BLaER1 treated with 17β-estradiol and CSF1 and Interleukin-3, amounts not matched to agents 10 nM and 100 nM (cell line): ENCODE data around the gene WDR18.
A peak's percentile ranks its signal among the peaks of the same experiment; 100 is the strongest.

ENCODE experiments used
- H3K27ac ChIP-seq, 11 experiments: shearing (Covaris generic); formaldehyde crosslinking; 2 replicates each; pipeline ENCODE4 v1.8.1; 2022
- H3K27me3 ChIP-seq, 11 experiments: shearing (Covaris generic); formaldehyde crosslinking; 2 replicates each; pipeline ENCODE4 v1.8.1; 2022
- H3K36me3 ChIP-seq, 11 experiments: shearing (Covaris generic); formaldehyde crosslinking; 2 replicates each; pipeline ENCODE4 v1.8.1; 2022
- H3K4me1 ChIP-seq, 10 experiments: shearing (Covaris generic); formaldehyde crosslinking; 2 replicates each; pipeline ENCODE4 v1.8.1; 2022
- H3K4me2 ChIP-seq, 11 experiments: shearing (Covaris generic); formaldehyde crosslinking; 2 replicates each; pipeline ENCODE4 v1.8.1; 2022
- H3K4me3 ChIP-seq, 10 experiments: shearing (Covaris generic); formaldehyde crosslinking; 2 replicates each; pipeline ENCODE4 v1.8.1; 2022
- H3K9ac ChIP-seq, 11 experiments: shearing (Covaris generic); formaldehyde crosslinking; 2 replicates each; pipeline ENCODE4 v1.8.1; 2022
- H3K9me3 ChIP-seq, 11 experiments: shearing (Covaris generic); formaldehyde crosslinking; replicated peaks in 1 of 11; 2 replicates each; pipeline ENCODE4 v1.8.1; 2022
- H4K20me1 ChIP-seq, 11 experiments: shearing (Covaris generic); formaldehyde crosslinking; 2 replicates each; pipeline ENCODE4 v1.8.1; 2022
- Cebpa-rat ChIP-seq, 11 experiments: shearing (Covaris generic); IDR thresholded peaks; 2 replicates each; pipeline ENCODE4 v1.8.1; 2022

The WDR18 gene

DNA sequence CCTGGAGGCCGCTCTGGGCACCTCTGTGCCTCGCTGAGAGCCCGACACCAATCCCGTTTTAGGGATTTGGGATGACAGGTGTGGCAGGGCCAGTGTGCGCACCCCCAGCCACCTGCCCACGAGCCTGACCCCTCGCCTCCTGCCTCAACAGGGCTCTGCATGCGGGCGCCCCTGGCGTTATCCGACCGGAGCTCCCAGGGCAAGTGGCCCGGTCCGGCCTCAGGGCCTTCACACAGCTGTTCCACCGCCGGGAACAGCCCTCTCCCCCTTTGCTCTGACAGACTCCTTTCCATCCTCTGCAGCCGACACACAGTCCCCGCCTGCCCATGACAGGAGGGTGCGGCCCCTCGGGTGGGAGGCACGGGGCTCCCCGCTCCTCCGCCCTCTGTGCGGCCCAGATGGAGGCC lies 7.1 kb upstream of the WDR18 start:
- H3K4me2 ChIP-seq, result no peak overlapping the region
- H3K36me3 ChIP-seq, result peaks cover 4 to 37% (median 20%) of the 10 kb centered on the region in 11 experiments; a peak in 20 of 22 replicates
- no peaks in the 10 kb centered on the region for H3K9me3 ChIP-seq
- H3K27me3 ChIP-seq, result no peaks in the 10 kb centered on the region
- H3K27ac ChIP-seq, result no peak overlapping the region
- H4K20me1 ChIP-seq, result peaks cover 0 to 38% (median 0%) of the 10 kb centered on the region in 11 experiments; a peak in 5 of 22 replicates
- H3K9ac ChIP-seq, result no peak overlapping the region; a peak in 2 of 22 replicates
- peaks cover 0 to 8% (median 6%) of the 10 kb centered on the region in 10 experiments; a peak in 6 of 20 replicates for H3K4me1 ChIP-seq
- TF ChIP-seq Cebpa-rat (IDR thresholded peaks at IDR 0.05), result no peak
- no peak overlapping the region for H3K4me3 ChIP-seq

- Histone ChIP-seq H3K27ac (no peak overlapping the region), H4K20me1 (peaks cover 0 to 22% (median 0%) of the 10 kb centered on the region in 11 experiments; a peak in 4 of 22 replicates), H3K4me3 (no peak overlapping the region), H3K36me3 (peaks cover 0 to 15% (median 0%) of the 10 kb centered on the region in 11 experiments; a peak in 7 of 22 replicates), H3K27me3 (no peaks in the 10 kb centered on the region), H3K9ac (no peak overlapping the region), H3K4me2 (no peak overlapping the region), H3K4me1 (peaks cover 14 to 24% (median 19%) of the 10 kb centered on the region in 10 experiments; a peak in 19 of 20 replicates), H3K9me3 (no peaks in the 10 kb centered on the region)
- TF ChIP-seq Cebpa-rat (IDR thresholded peaks at IDR 0.05), result no peak
Observed at GRCh38 chr19:979318-979741, 4.8 kb upstream of the WDR18 start.

DNA sequence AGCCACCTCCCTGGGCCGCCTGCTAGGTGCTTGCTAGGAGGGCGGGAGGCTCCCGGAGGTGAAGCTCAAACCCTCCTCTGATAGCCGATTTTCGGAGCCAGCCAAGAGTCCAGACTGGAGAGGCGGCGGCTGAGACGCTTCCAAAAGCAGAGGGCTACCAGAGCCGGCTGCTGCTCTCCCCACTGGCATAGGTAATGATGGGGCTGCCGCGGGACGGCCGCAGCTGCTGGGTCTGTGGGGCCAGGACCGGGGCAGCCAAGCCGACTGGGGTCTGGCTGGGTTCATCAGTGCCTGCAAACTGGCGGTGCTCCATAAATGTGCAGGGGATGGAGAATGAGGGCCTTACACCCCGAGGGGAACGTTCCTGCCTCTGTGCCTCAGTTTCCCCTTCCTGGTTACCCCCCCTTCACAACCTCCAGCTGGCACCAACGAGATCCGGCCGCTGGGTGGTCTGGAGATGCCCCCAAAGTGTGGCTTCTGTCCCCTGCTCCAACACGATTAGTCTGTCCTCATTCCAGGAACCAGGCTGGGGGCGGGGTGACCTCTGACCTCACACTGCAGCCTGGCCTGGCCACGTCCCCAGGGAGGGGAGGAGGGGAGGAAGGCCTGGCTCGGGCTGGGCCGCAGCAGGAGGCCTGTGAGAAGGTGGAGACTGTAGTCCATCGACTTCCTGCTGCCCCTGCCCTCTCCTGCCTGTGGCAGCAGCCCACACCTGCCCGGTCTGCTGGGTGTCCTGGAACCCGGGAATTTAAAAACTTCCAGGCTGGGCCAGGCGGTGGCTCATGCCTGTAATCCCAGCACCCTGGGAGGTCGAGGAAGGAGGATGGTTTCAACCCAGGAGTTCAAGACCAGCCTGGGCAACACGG lies 3.8 kb upstream of the WDR18 start:
- no peak overlapping the region for H3K27ac ChIP-seq
- H3K9me3 ChIP-seq, result no peaks in the 10 kb centered on the region
- H3K9ac ChIP-seq, result no peak overlapping the region
- no peak for TF ChIP-seq Cebpa-rat (IDR thresholded peaks at IDR 0.05)
- no peaks in the 10 kb centered on the region for H3K27me3 ChIP-seq
- H3K36me3 ChIP-seq, result peaks cover 0 to 7% (median 0%) of the 10 kb centered on the region in 11 experiments; a peak in 3 of 22 replicates
- peak overlapping the region in 5 of 11 experiments; percentile 5 to 56 (median 19); a peak in 6 of 22 replicates for H3K4me2 ChIP-seq
- H3K4me3 ChIP-seq, result no peak overlapping the region
- H4K20me1 ChIP-seq, result peaks cover 0 to 19% (median 7%) of the 10 kb centered on the region in 11 experiments; a peak in 14 of 22 replicates
- peaks cover 21 to 32% (median 27%) of the 10 kb centered on the region in 10 experiments for H3K4me1 ChIP-seq

- peak overlapping the region in 1 of 11 experiments; percentile 91; a peak in 2 of 22 replicates for H3K27ac ChIP-seq
- peaks cover 0 to 29% (median 15%) of the 10 kb centered on the region in 11 experiments; a peak in 15 of 22 replicates for H4K20me1 ChIP-seq
- peaks cover 24 to 40% (median 32%) of the 10 kb centered on the region in 10 experiments for H3K4me1 ChIP-seq
- no peak for TF ChIP-seq Cebpa-rat (IDR thresholded peaks at IDR 0.05)
- peak overlapping the region in 5 of 10 experiments; percentile 2 to 49 (median 33); a peak in 8 of 20 replicates for H3K4me3 ChIP-seq
- peak overlapping the region; percentile 38 to 94 (median 60); a peak in 14 of 22 replicates for H3K9ac ChIP-seq
- no peaks in the 10 kb centered on the region for H3K9me3 ChIP-seq
- H3K36me3 ChIP-seq, result peaks cover 12 to 23% (median 22%) of the 10 kb centered on the region in 11 experiments
- peak overlapping the region; percentile 72 to 96 (median 88) for H3K4me2 ChIP-seq
- no peaks in the 10 kb centered on the region for H3K27me3 ChIP-seq
Observed at GRCh38 chr19:982567-983170, 1.5 kb upstream of the WDR18 start.

GRCh38 chr19:986083-986482 lies 1.9 kb downstream of the WDR18 start:
- H3K27ac ChIP-seq, result no peak overlapping the region
- H3K4me1 ChIP-seq, result peaks cover 26 to 55% (median 44%) of the 10 kb centered on the region in 10 experiments
- H3K4me2 ChIP-seq, result peak overlapping the region in 1 of 11 experiments; percentile 88; a peak in 1 of 22 replicates
- H3K36me3 ChIP-seq, result peaks cover 31 to 54% (median 50%) of the 10 kb centered on the region in 11 experiments
- no peak for TF ChIP-seq Cebpa-rat (IDR thresholded peaks at IDR 0.05)
- H3K4me3 ChIP-seq, result no peak overlapping the region
- H3K9me3 ChIP-seq, result 0 out of 22 replicates have a peak, but pooled peaks cover 0 to 4% (median 0%) of the 10 kb centered on the region in 11 experiments
- H4K20me1 ChIP-seq, result peaks cover 0 to 62% (median 30%) of the 10 kb centered on the region in 11 experiments; a peak in 19 of 22 replicates
- H3K27me3 ChIP-seq, result no peaks in the 10 kb centered on the region
- H3K9ac ChIP-seq, result peak overlapping the region in 3 of 11 experiments; percentile 15 to 87 (median 34); a peak in 1 of 22 replicates

DNA sequence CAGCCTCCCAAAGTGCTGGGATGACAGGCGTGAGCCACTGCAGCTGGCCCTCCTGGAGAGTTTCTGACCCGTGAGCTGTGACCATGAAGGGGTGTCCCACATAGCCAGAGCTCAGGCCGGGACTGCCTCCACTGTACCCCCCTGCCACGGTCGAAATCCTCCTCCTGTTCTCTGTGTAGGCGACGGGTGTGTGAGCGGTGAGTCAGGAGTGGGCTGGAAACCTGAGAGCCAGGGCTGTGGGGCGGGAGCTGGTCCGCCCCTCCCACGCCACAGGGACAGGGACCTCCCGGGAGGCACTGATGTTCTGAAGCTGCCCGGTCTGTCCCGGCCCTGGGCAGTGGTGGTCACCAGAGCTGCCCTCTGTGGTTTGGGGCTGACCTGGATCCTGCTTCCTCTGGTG lies 3.9 kb downstream of the WDR18 start:
- peak overlapping the region in 4 of 11 experiments; percentile 12 to 59 (median 27); a peak in 4 of 22 replicates for H3K4me2 ChIP-seq
- no peak overlapping the region for H3K27ac ChIP-seq
- H3K27me3 ChIP-seq, result no peaks in the 10 kb centered on the region
- peaks cover 38 to 68% (median 63%) of the 10 kb centered on the region in 11 experiments for H3K36me3 ChIP-seq
- no peak overlapping the region for H3K4me3 ChIP-seq
- peaks cover 0 to 75% (median 42%) of the 10 kb centered on the region in 11 experiments; a peak in 19 of 22 replicates for H4K20me1 ChIP-seq
- 0 out of 22 replicates have a peak, but pooled peaks cover 0 to 5% (median 0%) of the 10 kb centered on the region in 11 experiments for H3K9me3 ChIP-seq
- peak overlapping the region in 5 of 11 experiments; percentile 4 to 45 (median 9); a peak in 5 of 22 replicates for H3K9ac ChIP-seq
- peaks cover 24 to 49% (median 38%) of the 10 kb centered on the region in 10 experiments for H3K4me1 ChIP-seq
- no peak for TF ChIP-seq Cebpa-rat (IDR thresholded peaks at IDR 0.05)

GRCh38 chr19:988510-988909 lies 4.4 kb downstream of the WDR18 start:
- no peak overlapping the region for H3K4me3 ChIP-seq
- peaks cover 19 to 45% (median 34%) of the 10 kb centered on the region in 10 experiments for H3K4me1 ChIP-seq
- no peak for TF ChIP-seq Cebpa-rat (IDR thresholded peaks at IDR 0.05)
- peaks cover 0 to 79% (median 47%) of the 10 kb centered on the region in 11 experiments; a peak in 19 of 22 replicates for H4K20me1 ChIP-seq
- H3K36me3 ChIP-seq, result peaks cover 41 to 73% (median 67%) of the 10 kb centered on the region in 11 experiments
- no peaks in the 10 kb centered on the region for H3K27me3 ChIP-seq
- H3K27ac ChIP-seq, result no peak overlapping the region
- H3K4me2 ChIP-seq, result peak overlapping the region in 8 of 11 experiments; percentile 4 to 59 (median 26); a peak in 7 of 22 replicates
- H3K9ac ChIP-seq, result peak overlapping the region in 4 of 11 experiments; percentile 8 to 45 (median 22); a peak in 5 of 22 replicates
- 0 out of 22 replicates have a peak, but pooled peaks cover 0 to 5% (median 0%) of the 10 kb centered on the region in 11 experiments for H3K9me3 ChIP-seq
